ENCODE data around the gene TTC28.

Gene TTC28

DNA sequence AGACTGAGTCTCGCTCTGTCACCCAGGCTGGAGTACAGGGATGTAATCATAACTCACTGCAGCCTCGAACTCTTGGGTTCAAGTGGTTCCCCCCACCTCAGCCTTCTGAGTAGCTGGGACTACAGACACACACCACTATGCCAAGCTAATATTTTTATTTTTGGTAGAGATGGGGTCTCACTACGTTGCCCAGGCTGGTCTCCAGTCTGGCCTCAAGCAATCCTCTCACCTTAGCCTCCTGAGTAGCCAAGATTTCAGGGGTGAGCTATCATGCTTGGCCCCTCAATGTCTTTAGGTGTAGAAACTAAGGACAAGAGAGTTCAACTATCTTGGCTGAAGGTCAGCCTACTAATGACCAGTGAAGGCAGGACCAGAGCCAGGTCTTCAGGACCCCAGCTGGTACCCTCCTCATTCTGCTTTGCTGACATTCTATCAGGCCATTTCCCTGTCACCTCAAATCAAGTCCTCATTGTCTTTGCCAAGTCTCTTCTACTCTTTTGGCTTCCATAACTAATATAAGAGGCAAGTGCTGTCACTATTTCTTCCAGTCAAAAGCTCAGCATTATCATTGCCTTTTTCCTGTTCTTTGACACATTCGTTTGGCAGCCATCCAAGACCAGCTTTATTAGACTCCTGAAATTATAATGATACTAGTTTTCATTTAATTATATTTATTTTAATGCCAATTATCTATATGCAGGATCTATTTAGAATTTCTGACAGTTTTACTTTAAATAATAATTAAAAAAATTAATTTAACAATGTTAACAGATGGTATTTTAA is 496.4 kb downstream of the TTC28 start:
- TF ChIP-seq, protein P1, sequence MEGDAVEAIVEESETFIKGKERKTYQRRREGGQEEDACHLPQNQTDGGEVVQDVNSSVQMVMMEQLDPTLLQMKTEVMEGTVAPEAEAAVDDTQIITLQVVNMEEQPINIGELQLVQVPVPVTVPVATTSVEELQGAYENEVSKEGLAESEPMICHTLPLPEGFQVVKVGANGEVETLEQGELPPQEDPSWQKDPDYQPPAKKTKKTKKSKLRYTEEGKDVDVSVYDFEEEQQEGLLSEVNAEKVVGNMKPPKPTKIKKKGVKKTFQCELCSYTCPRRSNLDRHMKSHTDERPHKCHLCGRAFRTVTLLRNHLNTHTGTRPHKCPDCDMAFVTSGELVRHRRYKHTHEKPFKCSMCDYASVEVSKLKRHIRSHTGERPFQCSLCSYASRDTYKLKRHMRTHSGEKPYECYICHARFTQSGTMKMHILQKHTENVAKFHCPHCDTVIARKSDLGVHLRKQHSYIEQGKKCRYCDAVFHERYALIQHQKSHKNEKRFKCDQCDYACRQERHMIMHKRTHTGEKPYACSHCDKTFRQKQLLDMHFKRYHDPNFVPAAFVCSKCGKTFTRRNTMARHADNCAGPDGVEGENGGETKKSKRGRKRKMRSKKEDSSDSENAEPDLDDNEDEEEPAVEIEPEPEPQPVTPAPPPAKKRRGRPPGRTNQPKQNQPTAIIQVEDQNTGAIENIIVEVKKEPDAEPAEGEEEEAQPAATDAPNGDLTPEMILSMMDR (IDR thresholded peaks at IDR 0.05; ENCODE audit: control insufficient read depth, extremely low read depth, insufficient read depth), result no peak
- no peak overlapping the region for H3K4me3 ChIP-seq (ENCODE audit: low read depth, low read length)
- no peak for DNase-seq (ENCODE audit: low read depth)

DNA sequence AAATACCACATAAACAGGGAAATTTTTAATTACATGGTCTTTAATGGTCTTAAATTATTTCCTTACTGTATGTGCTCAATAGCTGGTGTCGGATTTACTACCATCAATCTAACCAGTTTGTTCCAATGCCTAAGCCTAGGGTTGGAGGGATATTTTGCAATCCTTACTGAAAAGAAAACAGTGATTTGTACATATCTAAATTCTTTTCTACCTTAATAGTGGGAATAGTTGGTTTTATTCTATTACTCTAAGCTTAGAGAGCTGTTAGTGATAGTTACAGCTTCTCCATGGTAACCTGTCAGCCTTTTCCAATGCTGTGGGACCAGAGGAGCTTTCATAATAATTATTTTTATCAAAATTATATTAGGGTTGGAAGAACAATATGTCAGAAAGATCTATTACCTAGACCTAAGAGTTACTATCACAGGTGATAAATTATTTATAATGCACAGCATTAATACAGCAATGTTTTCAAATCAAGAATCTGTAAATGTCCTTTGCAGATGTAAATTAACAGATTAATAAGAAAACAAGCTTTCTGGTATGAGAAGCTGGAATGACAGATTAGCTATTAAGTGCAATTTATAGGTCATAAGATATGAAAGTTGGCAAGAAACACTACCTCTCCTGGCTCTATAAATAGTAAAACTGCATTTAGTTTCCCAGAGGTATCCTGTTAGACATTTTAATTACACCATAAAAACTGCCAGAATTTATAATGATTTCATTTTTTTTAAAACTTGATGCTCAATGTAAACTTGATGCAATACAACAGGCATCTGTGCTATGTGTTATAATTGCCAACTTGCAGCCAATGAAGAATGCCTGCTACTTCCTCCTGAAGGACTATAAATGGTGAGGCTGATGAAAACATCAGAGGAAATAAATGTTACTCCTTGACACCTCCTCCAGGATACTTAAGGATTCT is 498.6 kb downstream of the TTC28 start:
- DNase-seq (ENCODE audit: low read depth), result peak; percentile 72
- TF ChIP-seq, protein P1 (IDR thresholded peaks at IDR 0.05; ENCODE audit: control insufficient read depth, extremely low read depth, insufficient read depth), result no peak
- no peak overlapping the region for H3K4me3 ChIP-seq (ENCODE audit: low read depth, low read length)

DNA sequence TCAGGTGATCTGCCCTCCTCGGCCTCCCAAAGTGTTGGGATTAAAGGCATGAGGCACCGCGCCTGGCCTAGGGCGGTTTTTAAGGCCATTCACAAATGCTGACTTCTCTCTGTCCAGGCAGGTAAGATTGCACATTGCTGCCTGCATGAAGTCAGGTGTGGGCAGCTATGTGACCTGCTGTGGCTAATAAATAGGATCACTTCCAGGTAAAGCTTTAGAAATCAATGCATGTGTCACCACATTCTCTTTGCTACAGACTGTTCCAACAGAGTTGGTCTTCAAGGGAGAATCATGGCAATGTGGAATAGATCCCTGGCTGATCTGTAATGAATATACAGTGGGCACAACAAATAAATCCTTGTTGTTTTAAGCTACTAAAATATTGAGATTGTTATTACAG is 500.2 kb downstream of the TTC28 start:
- no peak overlapping the region for H3K4me3 ChIP-seq (ENCODE audit: low read depth, low read length)
- DNase-seq (ENCODE audit: low read depth), result no peak
- TF ChIP-seq, protein P1 (IDR thresholded peaks at IDR 0.05; ENCODE audit: control insufficient read depth, extremely low read depth, insufficient read depth), result no peak

DNA sequence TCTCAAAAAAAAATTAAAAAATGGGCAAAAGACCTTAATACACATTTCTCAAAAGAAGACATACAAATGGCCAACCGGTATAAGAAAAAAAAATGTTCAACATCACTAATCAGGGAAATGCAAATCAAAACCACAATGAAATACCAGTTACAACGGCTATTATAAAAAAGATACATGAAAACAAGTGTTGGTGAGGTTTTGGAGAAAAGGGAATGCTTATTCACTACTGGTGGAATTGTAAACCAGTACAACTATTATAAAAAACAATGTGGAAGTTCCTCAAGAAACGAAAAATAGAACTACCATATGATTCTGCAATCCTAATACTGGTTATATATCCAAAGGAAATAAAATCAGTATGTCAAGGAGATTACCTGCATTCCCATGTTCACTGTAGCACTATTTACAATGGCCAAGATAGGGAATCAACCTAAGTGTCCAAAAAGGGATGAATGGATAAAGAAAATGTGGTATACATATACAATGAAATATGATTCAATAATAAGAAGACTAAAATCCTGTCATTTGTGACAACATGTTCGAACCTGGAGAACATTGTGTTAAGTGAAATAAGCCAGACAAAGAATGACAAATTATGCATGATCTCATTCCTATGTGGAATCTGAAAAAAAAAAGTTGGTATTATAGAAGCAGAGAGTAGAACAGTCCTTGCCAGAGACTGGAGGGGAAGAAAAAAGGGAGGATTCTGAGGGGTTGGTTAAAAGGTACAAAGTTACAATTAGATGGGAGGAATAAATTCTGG is 503.7 kb downstream of the TTC28 start:
- no peak for DNase-seq (ENCODE audit: low read depth)
- no peak overlapping the region for H3K4me3 ChIP-seq (ENCODE audit: low read depth, low read length)
- TF ChIP-seq, protein P1 (IDR thresholded peaks at IDR 0.05; ENCODE audit: control insufficient read depth, extremely low read depth, insufficient read depth), result no peak

DNA sequence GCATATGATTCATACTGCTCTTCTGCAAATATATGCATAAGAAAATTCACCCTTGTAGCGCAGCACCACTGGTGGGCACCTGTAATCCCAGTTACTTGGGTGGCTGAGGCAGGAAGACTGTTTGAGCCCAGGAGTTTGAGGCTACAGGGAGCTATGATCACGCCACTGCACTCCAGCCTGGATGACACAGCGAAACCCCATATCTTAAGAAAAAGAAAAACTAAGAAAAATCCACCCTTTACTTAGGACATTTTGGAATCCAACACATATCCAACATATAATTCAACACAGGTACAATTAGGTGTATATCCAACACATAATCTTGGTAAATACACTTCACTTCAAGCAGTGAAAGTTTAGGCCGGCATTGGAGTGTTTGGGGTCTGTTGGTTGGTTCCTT is 505.1 kb downstream of the TTC28 start:
- no peak for DNase-seq (ENCODE audit: low read depth)
- no peak overlapping the region for H3K4me3 ChIP-seq (ENCODE audit: low read depth, low read length)
- TF ChIP-seq, protein P1 (IDR thresholded peaks at IDR 0.05; ENCODE audit: control insufficient read depth, extremely low read depth, insufficient read depth), result no peak

DNA sequence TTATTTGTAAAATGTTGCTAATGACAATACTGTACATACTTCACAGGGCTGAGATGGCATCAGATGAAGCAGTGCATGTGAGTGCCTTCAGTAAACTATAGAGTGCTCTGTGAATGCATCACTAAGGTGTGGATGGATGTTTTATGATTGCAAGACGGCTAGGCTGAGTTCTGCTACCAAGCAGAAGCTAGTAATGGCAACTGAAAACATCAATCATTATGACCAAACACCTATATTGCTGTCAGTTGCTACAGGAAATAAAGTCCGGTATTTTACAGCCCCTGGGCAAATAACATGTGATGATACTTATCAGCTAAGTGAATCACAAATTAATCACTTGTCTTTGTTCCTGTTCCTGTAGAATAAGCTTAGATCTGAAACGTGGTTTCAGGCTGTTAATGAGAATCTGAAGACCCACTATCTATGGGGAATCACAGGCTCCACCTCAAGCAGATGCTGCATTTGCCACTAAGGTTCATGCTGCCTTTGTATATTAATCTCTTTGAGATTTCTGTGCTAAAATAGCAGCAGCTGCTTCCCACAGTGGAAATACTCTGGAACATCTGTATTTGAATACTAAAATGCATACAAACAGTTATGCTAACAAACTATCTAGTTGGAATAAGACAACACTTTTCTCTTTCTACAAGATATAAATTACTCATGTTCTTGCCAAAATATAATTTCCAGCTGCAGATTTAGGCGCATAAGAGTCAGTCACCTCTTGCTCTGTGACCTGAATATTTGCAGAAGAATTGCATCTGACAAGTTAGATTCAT is 506.6 kb downstream of the TTC28 start:
- TF ChIP-seq, protein P1 (IDR thresholded peaks at IDR 0.05; ENCODE audit: control insufficient read depth, extremely low read depth, insufficient read depth), result no peak
- H3K4me3 ChIP-seq (ENCODE audit: low read depth, low read length), result no peak overlapping the region
- DNase-seq (ENCODE audit: low read depth), result peak; percentile 60

Data from LNCaP clone FGC (cell line).